Amygdala (tissue), 56 donors: Measurements from ENCODE around the gene AZGP1.
"Not testable (repeated sequence)": the region's sequence is repeated elsewhere in the genome, so short reads cannot be mapped to it uniquely, and the experiment has no call there.

Source experiments
- DNase-seq, 56 donors: peaks; one replicate each; lab custom pipeline; 2025; lab: John Stamatoyannopoulos, UW

Gene AZGP1

DNA sequence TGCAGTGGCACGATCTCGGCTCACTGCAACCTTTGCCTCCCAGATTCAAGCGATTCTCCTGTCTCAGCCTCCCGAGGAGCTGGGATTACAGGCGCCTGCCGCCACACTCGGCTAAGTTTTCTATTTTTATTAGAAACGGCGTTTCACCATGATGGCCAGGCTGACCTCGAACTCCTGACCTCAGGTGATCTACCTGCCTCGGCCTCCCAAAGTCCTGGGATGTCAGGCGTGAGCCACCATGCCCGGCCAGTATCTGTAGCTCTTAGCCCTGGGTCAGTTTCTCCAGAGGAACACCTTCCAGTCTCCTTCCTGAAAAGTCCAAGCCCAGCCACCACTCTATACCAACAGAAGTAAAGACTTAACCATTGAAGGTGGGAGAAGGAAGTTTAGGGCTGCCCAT, 24.4 kb upstream of the AZGP1 start:
- DNase-seq, result no peak

GRCh38 chr7:99997545-99998137, 21.8 kb upstream of the AZGP1 start:
- DNase-seq, result peak in 30 of 56 donors; percentile 4 to 66 (median 30)

- peak in 1 of 56 donors; percentile 29 for DNase-seq
These were observed 21.1 kb upstream of the AZGP1 start for GRCh38 chr7:99996755-99997544.

GRCh38 chr7:99994819-99995218, 19.0 kb upstream of the AZGP1 start:
- no peak for DNase-seq

- no peak for DNase-seq
These were observed 16.7 kb upstream of the AZGP1 start for GRCh38 chr7:99992330-99993038.

GRCh38 chr7:99991543-99991942, 15.7 kb upstream of the AZGP1 start:
- not testable (repeated sequence) for DNase-seq

DNA sequence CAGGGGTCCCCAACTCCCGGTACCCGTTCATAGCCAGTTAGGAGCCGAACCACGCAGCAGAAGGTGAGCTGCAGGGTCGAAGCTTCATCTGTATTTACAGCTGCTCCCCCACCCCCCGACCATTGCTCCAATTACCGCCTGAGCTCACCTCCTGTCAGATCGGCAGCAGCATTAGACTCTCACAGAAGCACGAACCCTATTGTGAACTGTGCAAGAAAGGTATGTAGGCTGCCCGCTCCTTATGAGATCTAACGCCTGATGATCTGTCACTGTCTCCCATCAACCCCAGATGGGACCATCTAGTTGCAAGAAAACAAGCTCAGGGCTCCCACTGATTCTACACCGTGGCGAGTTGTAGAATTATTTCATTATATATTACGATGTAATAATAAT, 14.6 kb upstream of the AZGP1 start:
- DNase-seq, result peak in 4 of 56 donors; percentile 8 to 48 (median 24)

DNA sequence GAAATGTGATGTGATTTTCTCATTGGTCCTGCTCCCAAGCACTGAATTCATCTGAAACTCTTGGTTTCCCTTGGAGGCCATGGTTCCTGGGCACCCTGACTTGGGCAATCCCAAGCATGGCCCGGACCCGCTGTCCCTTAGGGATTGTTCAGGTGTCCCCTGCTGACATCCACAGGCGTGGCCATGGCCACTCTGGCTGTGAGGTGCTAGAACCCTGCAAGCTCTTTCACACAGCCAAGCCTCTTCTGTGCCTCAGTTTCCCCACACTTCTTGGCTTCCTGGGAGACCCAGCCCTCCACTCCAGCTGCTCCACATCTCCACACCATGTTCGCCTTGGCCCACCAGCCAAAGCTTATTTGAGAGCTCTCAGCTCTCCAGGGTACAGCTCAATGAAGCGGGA, 12.0 kb upstream of the AZGP1 start:
- DNase-seq, result no peak

DNA sequence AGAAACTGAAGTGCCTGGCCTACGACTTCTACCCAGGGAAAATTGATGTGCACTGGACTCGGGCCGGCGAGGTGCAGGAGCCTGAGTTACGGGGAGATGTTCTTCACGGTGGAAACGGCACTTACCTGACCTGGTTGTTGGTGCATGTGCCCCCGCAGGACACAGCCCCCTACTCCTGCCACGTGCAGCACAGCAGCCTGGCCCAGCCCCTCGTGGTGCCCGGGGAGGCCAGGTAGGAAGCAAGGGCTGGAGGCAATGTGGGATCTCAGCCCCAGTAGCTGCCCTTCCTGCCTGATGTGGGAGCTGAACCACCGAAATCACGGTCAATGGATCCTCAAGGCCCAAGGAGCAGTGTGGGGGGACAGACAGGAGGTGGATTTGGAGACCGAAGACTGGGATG, 11.5 kb upstream of the AZGP1 start:
- DNase-seq, result not testable (repeated sequence)

DNA sequence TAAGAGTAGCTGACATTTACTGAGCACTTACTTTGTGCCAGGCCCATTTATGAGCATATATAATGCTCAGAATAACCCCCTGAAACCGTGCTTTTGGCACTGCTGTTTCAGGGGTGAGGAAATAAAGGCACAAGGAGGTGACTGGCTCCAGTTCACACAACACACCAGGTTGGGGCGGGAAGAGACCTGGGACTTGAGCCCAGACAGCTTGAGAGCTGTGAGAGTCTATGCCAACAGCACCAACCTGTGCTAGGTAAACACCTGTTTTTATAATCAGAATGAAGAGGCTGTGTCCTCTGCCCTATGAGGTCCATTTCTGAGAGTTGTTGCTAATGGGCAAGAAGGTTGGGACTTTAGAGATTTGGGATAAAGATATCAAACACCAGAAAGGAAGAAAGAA, 8.8 kb upstream of the AZGP1 start:
- DNase-seq, result no peak

GRCh38 chr7:99981066-99981465, 5.2 kb upstream of the AZGP1 start:
- DNase-seq, result not testable (repeated sequence)

- DNase-seq, result not testable (repeated sequence)
These were observed 4.6 kb upstream of the AZGP1 start for GRCh38 chr7:99980448-99980872.

DNA sequence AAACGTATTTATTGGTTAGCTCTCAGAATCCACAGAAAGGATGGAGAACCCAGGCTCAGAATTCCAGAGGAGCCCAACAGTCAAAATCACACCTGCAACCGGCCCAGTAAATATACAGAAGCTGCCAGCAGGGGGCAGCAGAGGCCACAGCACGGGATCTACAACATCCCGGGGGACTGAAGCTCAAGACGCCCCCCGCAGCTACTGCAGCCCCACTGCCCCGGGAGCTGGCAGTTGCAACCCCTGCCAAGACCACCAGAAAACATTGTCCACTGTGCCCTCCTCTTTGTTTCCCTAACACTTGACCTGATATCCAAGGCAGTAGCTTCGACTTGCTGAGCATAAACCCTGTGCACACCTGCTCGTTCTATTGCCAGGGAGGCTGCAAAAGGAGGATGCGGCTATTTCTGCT, 4.0 kb upstream of the AZGP1 start:
- peak in 41 of 56 donors; percentile 3 to 83 (median 31) for DNase-seq

DNA sequence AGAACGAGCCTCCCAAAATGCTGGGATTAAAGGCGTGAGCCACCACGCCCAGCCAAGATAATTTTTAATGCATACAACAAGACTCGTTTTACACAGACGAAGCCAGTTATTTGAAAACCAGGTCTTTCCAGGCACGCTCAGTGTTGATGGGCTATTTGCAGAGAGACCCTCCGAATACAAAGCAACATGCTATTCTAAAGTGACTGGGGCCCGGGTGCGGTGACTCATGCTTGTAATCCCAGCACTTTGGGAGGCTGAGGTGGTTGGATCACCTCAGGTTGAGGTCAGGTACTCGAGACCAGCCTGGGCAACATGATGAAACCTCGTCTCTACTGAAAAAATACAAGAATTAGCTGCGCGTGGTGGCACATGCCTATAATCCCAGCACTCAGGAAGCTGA, 795 bp upstream of the AZGP1 start:
- DNase-seq, result no peak

GRCh38 chr7:99974681-99975080, 1.1 kb downstream of the AZGP1 start:
- DNase-seq, result no peak

DNA sequence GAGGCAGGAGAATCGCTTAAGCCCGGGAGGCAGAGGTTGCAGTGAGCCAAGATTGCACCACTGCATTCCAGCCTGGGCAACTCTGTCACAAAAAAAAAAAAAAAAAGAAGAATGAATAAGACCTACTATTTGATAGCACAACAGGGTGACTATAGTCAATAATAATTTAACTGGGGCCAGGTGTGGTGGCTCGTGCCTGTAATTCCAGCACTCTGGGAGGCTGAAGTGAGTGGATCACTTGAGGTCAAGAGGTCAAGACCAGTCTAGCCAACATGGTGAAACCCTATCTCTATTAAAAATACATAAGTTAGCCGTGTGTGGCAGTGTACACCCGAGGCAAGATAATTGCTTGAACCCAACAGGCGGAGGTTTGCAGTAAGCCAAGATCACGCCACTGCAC, 2.0 kb downstream of the AZGP1 start:
- DNase-seq, result not testable (repeated sequence)

GRCh38 chr7:99971242-99971641, 4.6 kb downstream of the AZGP1 start:
- DNase-seq, result no peak

DNA sequence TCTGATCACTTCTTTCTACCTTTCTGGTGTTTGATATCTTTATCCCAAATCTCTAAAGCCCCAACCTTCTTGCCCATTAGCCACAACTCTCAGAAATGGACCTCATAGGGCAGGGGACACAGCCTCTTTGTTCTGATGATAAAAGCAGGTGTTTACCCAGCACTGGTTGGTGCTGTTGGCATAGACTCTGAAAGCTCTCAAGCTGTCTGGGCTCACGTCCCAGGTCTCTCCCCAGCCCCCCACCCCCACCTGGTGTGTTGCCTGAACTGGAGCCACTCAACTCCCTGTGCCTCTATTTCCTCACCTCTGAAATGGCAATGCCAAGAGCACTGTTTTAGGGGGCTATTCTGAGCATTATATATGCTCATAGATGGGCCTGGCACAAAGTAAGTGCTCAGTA, 6.0 kb downstream of the AZGP1 start:
- not testable (repeated sequence) for DNase-seq

GRCh38 chr7:99969298-99969697, 6.5 kb downstream of the AZGP1 start:
- no peak for DNase-seq

- DNase-seq, result no peak
These were observed 17.1 kb downstream of the AZGP1 start for GRCh38 chr7:99958564-99959227.

DNA sequence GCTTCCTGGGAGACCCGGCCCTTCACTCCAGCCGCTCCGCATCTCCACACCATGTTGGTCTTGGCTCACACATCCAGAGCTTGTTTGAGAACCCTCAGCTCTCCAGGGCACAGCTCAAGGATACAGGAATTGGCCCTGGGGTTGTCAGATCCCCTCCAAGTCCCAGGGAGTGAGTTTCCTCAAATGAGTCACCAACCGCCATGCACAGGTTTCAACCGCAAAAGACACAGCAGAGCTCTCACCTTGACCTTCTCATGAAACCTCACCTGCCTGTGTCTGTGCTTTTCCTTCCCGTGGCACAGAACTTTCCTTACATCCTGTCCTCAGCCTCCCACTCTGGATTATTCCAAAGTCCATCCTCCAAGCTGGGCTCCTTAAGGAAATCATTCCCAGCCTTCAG, 20.6 kb downstream of the AZGP1 start:
- no peak for DNase-seq
